Colonic mucosa (tissue), 4 donors: Measurements from ENCODE around the gene ALLC. TPM values are rescaled to one million over a fixed set of nuclear protein-coding genes. Genes with fewer than 3 reads are reported as not detected.

ENCODE experiments used
- DNase-seq: peaks from one replicate; pipeline ENCODE4 v3.0.0-alpha.2; 2020
- H3K27ac ChIP-seq: fragments of 200-600 bp; one replicate; pipeline ENCODE4 v1.8.0; 2021
- H3K27me3 ChIP-seq: fragments of 200-600 bp; one replicate; pipeline ENCODE4 v1.8.0; 2021
- H3K36me3 ChIP-seq: fragments of 200-600 bp; one replicate; pipeline ENCODE4 v1.8.0; 2021
- H3K4me1 ChIP-seq: fragments of 200-600 bp; one replicate; pipeline ENCODE4 v1.8.0; 2021; ENCODE audit warnings: mild to moderate bottlenecking
- H3K4me3 ChIP-seq: fragments of 200-600 bp; one replicate; pipeline ENCODE4 v1.8.0; 2021
- H3K9ac ChIP-seq, 2 donors: one replicate each; pipeline ENCODE4 v1.7.0; 2013; ENCODE audit warnings: control low read depth in 2 of 2, low read depth in 2 of 2, low read length in 2 of 2
- H3K9me3 ChIP-seq: fragments of 200-600 bp; one replicate; pipeline ENCODE4 v1.8.0; 2021
- intact Hi-C: fragments of 100-400 bp; cut with DNase I; formaldehyde crosslinking; loops from one replicate; pipeline ENCODE4 v1.14.1; 2022
- total RNA-seq, 2 donors: library from RNA; stranded (reverse); fragmentation: NEBNext Ultra II Directional in 1 of 2; extraction: Animal tissue kit (Norgen Biotek cat#: 25700) in 1 of 2; gene quantifications; one replicate each; pipeline ENCODE4 v1.2.1, GENCODE V29; 2021
- TF ChIP-seq, protein P1 (sequence below): fragments of 200-600 bp; IDR thresholded peaks from one replicate; pipeline ENCODE4 v1.8.0; 2022; ENCODE audit warnings: antibody characterized with exemption, mild to moderate bottlenecking
- donor health status: healthy.
- donor health status: DM: no; HTN: no; CAD: no.
- donor health status: DM: no; HTN: no; CAD: no.

Gene ALLC
- total RNA-seq, 2 donors from 2014 or later = not detected

DNA sequence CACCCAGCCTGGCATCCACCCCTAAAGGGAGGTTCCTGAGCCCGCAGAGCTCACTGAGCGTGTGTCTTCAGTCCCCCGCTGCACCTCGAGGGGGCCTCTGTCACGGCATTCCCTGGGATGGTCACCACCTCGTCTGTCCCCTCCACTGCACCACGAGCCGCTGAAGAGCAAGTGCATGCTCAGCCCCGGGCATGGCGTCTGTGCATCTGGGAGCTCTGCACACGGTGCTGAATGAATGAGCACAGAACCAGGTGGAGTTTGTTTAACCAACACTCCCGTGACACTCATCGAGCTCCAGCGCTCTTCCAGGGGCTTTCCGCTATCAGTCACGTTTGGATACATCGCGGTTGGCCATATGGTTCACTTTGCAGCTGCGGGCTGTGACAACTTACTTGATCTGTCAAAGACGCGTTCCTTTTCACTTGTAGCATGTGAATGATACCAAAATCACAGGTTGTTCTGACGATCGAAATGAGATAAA is 9.2 kb downstream of the ALLC start:
- no peak overlapping the region for H3K9ac ChIP-seq
- H3K27me3 ChIP-seq = no peaks in the 10 kb centered on the region
- H3K27ac ChIP-seq = no peak overlapping the region
- intact Hi-C loops = no loop called here
- DNase-seq = peak; percentile 6
- H3K9me3 ChIP-seq = no peaks in the 10 kb centered on the region
- no peaks in the 10 kb centered on the region for H3K36me3 ChIP-seq
- H3K4me1 ChIP-seq = no peaks in the 10 kb centered on the region
- no peak overlapping the region for H3K4me3 ChIP-seq
- TF ChIP-seq, protein P1, sequence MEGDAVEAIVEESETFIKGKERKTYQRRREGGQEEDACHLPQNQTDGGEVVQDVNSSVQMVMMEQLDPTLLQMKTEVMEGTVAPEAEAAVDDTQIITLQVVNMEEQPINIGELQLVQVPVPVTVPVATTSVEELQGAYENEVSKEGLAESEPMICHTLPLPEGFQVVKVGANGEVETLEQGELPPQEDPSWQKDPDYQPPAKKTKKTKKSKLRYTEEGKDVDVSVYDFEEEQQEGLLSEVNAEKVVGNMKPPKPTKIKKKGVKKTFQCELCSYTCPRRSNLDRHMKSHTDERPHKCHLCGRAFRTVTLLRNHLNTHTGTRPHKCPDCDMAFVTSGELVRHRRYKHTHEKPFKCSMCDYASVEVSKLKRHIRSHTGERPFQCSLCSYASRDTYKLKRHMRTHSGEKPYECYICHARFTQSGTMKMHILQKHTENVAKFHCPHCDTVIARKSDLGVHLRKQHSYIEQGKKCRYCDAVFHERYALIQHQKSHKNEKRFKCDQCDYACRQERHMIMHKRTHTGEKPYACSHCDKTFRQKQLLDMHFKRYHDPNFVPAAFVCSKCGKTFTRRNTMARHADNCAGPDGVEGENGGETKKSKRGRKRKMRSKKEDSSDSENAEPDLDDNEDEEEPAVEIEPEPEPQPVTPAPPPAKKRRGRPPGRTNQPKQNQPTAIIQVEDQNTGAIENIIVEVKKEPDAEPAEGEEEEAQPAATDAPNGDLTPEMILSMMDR = no peak

DNA sequence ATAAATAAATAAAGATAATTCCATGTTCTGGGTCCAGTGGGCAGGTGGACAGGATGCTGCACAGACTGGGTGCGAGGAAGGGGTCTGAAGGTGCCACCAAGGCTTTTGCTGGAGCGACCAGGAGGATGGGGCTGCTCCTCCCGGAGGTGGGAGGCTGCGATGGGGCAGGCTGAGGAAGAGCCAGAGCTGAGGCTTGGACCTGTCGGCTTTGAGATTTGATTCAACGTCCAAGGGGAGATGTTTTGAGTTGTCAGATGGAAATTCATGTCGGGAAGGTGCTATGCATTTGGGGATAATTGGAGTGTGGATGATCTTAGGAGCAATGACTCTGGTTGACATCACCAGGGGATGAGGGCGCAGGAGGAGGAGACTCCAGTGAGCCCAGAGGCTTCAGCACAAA is 11.7 kb downstream of the ALLC start:
- peak; percentile 8 for DNase-seq
- TF ChIP-seq, protein P1 = no peak
- Histone ChIP-seq H3K9me3 (no peaks in the 10 kb centered on the region), H3K36me3 (no peaks in the 10 kb centered on the region), H3K9ac (no peak overlapping the region), H3K27me3 (no peaks in the 10 kb centered on the region), H3K27ac (no peak overlapping the region), H3K4me3 (no peak overlapping the region), H3K4me1 (no peaks in the 10 kb centered on the region)
- intact Hi-C loops = no loop called here

DNA sequence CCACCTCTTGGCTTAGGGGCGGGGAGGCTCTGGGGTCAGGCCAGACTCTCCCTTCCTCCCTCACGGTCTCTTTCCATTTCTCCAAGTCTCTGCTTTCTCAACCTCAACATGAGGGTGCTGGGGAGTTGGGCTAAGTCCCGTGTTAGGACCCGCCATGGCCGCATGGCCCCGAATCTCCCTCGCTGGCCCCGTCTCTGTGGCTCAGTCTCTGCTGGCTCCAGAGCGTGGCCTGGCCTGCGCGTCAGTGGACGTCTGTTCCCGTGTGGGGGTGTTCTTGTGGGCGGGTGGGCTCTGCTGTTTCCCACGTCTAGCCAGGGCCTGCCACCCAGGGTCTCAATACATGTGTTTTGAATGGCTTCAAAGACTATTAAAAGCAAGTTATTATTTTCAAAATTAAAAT is 12.4 kb downstream of the ALLC start:
- Histone ChIP-seq H3K36me3 (no peaks in the 10 kb centered on the region), H3K4me1 (no peaks in the 10 kb centered on the region), H3K9ac (no peak overlapping the region), H3K4me3 (no peak overlapping the region), H3K27ac (no peak overlapping the region), H3K9me3 (no peaks in the 10 kb centered on the region), H3K27me3 (no peaks in the 10 kb centered on the region)
- TF ChIP-seq, protein P1 = no peak
- intact Hi-C loops = no loop called here
- DNase-seq = peak; percentile 9

DNA sequence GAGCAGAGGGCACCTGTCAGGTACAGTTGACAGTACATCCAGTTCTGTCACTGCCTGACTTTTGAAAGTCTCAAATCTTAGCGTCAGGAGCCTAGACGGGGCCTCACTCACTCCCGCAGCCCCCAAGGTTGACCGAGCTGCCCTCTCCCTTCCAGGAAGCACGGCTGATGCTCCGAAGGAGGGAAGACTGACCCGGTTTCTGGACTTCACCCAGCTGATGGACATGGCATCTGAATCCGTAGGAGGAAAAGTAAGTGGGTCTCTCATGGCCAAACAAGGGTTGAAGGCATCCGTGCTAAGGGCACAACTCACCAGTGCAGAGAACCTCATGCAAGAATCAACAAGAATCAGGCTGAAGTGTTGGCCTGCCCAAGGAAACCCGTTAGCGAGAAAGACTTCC is 12.9 kb downstream of the ALLC start:
- DNase-seq = peak; percentile 8
- intact Hi-C loops = no loop called here
- Histone ChIP-seq H3K9me3 (no peaks in the 10 kb centered on the region), H3K27me3 (no peaks in the 10 kb centered on the region), H3K4me1 (no peaks in the 10 kb centered on the region), H3K27ac (no peak overlapping the region), H3K4me3 (no peak overlapping the region), H3K9ac (no peak overlapping the region), H3K36me3 (no peaks in the 10 kb centered on the region)
- TF ChIP-seq, protein P1 = no peak

DNA sequence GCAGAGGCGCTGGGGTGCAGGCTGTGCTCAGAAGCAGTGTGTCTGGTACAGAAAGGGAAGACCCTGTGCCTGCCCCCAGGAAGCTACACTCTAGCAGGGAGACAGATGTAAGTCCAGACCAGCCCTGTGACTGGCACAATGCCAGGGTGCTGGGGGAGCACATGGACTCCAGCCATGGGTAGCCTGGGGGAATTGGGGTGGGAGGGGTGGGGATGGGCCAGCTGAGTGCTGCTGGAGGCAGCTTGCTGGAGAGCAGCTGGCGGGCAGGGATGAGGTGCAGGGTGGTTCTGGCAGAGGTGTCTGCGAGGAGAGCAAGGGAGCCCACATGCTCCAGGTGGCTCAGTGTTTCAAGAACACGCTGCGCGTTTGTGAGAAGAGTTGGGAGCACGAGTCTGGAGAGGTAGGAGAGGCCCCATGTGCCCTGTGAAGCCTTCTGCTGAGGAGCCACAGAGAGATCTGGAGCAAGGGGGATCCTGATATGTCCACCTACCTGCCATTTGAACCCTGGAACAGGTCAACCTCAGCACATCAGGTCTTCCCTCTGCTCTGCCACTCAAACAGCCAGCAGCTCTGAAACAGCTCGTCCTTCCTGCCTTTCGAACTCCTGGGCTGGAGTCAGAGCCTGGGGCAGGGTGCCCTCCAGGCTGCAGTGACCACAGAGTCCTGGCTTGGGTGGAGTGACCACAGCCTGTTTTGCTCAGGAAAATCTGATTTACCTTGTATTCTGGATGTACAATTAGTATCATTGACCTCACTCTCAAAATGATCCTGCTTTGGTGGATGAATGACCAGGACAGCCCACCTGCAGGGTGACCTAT is 15.1 kb downstream of the ALLC start:
- no peak overlapping the region for H3K4me3 ChIP-seq
- no peaks in the 10 kb centered on the region for H3K9me3 ChIP-seq
- no peaks in the 10 kb centered on the region for H3K4me1 ChIP-seq
- H3K9ac ChIP-seq = no peak overlapping the region
- TF ChIP-seq, protein P1 = no peak
- no peak for DNase-seq
- no peaks in the 10 kb centered on the region for H3K27me3 ChIP-seq
- intact Hi-C loops = no loop called here
- H3K36me3 ChIP-seq = no peaks in the 10 kb centered on the region
- H3K27ac ChIP-seq = no peak overlapping the region
